SHP77 treated with DMSO at 0.1 percent for 48 hours (cell line): ENCODE data around the gene SPAG4.

ENCODE experiments used
- DNase-seq: peaks from one replicate; lab custom pipeline; 2025; lab: John Stamatoyannopoulos, UW

SPAG4 gene

DNA sequence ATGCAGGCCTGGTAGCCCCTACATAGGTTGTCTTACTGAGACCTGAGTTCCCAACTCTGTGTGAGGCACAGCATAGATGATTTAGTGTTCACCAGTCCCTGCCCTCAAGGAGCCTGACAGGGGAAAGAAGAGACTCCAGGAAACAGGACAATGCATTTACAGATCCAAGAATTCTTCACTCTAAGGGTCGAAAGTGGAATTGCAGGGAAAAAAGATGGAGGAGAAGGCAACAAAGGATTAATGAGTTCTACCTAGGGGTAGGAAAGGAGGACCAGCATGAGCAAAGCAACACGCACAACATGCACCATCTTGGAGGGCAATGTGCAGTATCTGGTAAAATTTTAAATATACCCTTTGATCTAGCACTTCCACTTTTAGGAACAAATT lies 5.9 kb downstream of the SPAG4 start:
- no peak for DNase-seq

DNA sequence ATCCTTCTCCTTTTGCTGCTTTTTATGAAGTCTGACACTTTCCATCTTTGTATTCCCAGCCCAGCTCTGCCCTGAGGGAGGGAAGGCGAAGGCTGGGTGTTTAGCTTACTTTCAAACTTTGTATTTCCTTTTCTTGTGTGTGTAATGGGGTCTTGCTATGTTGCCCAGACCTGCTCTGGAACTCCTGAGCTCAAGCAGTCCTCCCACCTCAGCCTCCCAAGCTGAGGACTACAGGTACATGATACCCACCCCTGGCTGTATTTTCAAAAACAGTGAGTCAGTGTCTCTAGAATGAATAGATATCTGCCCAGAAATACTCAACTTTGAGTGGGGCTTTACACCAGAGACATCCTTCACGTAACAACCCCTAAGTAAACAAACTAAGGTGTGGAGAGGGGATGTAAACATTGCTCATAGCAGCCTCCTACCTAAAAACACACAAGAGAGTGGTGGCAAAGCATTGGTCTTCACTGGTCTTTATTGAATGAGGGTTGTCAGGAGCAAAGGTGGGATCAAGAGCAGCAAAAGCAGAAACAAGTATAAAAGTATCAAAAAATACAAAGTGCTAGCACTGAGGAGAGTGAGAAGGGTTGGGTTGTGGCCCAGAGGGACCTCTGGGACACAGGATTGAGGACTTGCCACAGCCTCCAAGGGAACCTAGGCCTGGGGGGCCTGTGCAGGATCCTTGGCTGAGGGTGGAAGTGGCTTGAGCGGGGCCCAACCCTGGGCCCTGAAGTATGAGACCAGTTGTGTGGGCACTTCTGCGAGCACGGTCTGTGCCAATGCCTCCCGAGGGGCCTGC lies 10.2 kb downstream of the SPAG4 start:
- no peak for DNase-seq

DNA sequence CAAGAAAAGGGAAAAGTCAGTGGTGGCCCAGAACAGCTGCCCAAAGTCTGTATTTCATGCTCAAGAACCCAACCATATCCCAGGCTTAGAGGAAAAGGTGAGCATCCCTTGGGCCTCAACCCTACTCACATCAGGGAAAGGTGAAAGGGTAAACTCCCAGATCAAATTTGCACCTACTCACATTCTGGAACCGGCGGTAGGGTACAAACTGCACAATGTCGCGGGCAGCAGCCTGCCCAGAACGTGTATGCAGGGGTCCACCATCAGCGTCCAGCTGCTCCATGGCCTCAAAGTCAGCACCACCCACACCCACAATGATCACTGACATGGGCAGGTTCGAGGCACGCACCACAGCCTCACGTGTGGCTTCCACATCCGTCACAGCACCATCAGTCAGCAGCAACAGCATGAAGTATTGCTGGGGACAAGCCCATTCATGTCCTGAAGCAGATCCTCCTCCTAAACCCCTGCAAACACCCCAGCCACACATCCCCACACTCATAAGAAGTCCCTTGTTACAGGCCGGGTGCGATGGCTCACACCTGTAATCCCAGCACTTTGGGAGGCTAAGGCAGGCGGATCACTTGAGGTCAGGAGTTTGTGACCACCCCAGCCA lies 10.9 kb downstream of the SPAG4 start:
- no peak for DNase-seq

DNA sequence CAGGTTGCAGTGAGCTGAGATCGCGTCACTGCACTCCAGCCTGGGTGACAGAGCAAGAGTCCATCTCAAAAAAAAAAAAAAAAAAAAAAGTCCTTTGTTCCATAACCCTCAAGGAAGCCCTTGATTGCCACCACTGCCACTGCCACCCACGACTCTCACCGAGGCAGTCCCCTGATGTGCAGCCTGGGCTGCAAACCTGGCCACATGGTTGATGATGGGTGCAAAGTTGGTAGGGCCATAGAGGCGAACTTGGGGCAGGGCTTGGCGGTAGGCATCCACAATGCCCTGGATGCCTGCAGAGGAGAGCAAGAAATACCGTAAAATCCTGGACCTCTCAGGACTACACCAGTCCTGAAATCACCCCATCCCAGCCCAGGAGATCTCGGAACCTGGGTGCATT lies 11.5 kb downstream of the SPAG4 start:
- DNase-seq = no peak

DNA sequence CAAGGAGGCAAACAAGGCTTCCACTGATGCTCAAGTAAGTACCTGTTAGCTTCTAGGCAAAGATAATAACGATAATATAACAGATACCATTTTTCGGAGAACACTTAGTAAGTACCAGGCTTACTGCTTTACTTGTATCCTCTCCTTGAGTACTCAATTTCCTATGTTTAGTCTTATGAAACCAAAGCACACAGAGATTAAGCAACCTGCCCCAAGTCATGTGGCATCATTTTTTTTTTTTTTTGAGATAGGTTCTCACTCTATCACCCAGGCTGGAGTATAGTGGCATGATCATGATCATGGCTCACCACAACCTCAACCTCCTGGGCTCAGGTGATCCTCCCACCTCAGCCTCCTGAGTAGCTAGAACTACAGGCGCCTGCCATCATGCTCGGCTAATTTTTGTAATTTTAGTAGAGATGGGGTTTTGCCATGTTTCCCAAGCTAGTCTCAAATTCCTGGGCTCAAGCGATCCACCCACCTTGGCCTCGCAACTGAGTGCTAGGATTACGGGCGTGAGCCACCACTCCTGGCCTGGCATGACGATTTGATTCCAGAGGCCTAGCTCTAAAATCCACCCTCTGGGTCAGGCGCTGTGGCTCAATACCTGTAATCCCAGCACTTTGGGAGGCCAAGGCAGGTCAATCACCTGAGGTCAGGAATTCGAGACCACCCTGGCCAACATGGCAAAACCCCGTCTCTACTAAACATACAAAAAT lies 14.0 kb downstream of the SPAG4 start:
- no peak for DNase-seq

DNA sequence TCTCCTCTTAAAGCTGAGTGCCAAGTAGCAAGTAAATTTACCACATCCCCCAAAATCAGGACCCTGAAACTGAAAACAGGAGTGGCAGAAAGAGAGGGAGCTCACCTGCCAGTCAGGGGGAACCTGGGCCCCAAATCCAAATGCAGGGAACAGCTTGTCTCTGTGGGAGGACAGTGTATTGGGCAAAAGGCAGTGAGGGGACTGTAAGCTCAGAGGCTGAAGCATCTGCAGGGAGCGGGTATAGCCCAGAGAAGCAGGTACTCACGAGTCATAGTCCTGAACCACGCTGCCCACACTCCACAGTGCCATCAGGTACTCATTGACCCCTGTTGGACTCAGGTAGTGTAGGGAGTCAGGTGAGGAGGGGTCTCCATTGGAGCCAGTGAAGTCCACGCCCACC lies 15.0 kb downstream of the SPAG4 start:
- DNase-seq = no peak

DNA sequence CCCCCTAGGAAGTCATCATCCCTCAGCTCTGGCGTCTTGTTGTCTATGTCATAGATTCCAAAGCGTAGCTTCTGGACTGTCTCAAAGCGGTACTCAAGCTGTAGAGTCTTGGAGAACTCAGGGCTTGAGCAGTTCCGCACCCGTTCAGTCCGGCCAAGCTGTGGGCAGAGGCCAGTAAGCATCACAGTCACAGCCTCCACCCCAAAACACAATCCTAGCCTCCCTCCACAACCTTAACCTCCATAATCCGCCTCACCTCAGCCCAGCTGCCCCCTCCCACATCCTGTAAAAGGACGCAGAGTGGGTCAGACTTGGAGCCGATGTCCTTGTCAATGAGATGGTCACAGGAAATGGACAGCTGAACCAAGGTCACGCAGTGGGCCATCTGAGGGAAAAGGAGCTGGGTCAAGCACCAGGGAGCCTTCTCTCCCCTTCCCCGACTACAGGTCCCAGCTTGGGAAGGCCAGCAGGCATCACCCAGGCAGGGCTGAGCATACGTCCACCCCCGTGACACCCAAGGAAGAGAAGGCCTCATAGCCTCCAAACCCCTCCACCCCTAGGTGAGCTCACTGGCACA lies 17.0 kb downstream of the SPAG4 start:
- no peak for DNase-seq

DNA sequence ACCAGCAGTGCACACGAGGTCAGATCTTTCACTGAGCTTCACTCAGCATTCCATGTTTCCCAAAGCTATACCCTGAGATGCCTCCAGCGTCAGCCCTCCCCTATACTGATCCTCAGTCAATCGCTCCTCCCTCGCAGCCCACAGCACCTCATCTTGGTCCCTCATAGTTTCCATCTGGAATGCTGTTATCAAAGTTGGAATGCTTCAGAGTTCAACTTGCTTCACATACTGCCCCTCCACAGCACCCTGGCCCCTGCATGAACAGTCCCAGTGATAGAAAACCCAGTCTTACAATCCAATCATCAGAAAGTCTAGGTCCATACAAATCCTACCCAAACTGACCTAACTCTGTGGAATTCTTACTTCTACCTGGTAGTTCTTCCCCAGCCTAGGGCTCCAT lies 20.0 kb downstream of the SPAG4 start:
- no peak for DNase-seq

DNA sequence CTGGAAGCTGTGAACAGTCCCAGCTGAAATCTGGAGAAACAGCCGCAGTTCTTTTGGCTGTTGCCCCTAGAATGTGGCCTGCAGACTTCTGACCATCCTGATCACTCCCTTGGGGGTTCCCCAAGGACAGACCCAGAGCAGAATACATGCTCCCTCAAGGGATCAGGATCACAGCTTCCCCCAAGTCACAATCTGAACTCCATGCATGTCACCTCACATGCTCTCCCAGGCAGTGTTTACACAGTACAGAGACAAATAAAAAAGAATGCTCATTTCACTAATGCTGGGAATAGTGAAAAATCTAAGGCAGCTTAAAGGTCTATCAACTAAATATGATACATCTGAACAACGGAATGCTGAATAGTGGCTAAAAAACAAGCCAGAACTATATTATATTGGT lies 20.5 kb downstream of the SPAG4 start:
- DNase-seq = no peak

DNA sequence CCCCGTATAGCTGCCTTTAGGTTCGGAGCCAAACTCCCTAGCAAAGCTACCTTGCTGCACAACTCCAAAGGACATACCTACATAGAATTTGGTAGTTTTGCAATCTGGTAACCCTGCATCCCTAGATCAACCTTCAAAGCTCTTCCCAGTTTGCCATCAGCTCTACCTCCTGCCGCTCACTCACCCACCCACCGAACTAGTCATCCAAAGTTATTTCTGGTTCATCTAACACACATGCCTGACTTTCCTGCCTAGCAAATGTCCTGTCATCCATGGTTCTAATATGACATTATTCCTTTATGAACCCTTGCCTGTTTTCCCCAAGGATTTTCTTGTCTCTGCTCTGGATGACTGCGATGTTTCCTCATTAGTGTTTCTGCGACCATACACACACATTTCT lies 21.6 kb downstream of the SPAG4 start:
- no peak for DNase-seq

DNA sequence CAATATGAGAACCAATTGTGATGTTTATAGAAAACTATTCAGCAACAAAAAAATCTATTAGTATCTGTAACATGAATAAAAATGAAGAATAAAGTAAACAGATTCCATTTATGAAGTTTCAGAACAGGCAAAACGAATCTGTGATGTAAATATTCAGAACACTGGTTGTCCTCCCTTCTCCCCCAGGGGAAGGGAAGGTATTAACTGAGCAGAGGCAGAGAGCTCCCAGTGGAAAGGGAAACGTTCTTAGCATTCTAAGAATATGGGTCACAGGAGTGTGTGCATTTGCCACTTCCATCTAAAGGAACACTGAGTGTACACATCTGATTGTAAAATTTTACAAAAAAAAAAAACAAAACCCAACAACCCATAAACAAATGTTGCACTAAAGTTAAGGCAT lies 23.1 kb downstream of the SPAG4 start:
- no peak for DNase-seq

DNA sequence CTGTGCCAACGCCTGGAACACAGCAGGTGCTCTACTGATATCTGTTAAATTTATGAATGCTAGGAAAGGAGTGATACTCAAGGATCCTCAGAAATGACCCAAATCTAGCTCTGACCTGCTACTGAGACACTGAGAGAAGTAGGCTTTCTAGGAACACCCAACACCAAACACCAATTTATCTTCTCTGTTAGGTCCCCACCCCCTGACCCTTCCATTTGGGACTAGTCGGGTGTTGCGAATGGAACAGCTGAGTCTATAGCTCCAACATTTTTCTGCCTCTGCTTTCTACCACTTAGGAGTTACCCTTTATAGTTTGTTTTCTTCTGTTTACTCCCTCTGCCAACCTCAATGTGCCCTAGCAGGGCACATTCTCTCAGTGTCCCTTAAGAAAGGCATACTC lies 25.1 kb downstream of the SPAG4 start:
- DNase-seq = no peak

DNA sequence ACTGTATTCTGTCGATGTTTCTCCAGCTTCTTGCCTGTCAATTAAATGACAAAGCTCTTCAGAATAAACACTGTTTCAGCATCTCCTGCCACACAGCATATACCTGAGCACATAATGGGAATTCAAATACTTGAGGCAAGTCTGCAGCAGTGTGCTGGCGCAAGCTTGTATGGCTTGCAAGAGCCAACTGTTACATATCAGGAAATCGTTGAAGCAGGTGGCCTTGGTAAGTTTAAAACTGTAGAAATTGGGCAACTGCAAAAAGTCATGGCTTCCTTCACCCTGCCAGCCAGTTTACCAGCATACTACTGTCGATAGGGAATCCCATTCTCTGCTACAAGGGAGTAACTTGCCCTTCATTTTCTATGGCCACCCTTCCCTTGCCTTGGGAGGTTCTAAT lies 26.1 kb downstream of the SPAG4 start:
- no peak for DNase-seq

DNA sequence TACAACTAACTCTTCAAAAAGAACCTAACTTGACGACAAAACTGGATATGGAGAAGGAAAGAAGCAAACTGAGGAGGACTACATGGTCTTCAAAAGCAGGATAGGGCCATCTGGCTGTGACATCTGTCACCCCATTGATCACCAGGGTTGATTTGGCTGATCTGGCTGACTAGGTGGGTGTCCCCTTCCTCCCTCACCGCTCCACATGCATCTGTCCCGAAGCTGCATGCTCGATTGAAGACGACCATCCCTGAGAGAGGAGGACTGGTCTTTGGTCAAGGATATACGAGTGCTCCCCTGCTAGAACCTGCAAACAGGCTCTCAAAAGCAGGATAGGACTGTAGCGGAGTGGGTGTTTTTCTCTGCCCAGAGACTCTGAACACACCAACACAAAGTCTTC lies 27.4 kb downstream of the SPAG4 start:
- DNase-seq = no peak

DNA sequence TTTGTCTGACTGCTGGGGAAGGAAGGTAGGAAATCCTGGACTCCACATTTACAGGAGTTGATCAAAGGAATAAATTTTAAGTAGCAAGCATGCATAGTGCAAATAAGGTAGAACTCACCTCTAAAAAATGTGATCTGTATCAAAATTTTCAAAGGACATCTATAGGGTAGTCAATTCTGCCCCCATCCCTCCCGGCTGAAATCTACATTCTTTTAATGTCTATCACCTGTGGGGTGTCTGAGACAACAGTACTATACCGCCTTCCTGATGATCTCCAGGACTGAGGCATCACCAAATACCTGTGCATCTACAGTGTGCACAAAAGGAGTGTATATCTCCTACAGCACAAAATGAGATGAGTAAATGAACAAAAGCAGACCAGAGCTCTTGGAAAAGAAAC lies 29.2 kb downstream of the SPAG4 start:
- DNase-seq = no peak

DNA sequence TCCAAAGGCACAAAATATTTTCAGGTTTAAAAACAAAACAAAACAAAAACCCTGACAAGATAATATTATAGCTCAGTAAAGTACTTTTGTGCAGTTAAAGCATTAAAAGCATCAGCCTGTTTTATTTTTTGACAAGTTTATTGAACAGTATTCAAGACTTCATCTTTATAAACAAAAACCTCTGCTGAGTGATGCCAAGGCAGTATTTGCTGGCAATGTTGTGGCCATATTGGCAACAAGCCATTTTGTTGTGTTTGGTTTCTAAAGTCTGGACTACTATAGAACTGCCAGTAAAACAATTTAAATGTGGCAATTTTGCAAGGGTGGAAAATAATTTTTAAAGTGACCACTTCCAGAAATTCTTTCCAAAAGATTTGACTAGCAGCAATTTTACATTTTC lies 33.2 kb downstream of the SPAG4 start:
- no peak for DNase-seq

DNA sequence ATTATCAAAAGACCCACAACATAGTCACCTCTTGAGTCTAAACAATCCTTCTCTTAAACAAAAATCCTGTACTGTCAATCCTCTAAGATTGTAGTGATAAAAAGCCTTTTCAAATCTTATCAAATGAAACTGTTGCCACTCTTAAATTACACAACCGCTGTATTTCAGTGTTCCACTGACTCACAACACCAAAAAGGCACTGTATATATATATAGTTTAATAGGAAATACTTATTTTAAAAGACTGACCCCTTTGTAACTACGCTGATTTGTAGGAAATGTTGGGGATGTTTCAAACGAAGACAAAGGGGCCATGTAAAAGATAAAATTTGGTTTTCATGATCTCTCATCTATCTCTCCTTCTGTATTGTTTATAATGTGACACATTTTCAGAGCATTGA lies 35.0 kb downstream of the SPAG4 start:
- no peak for DNase-seq

DNA sequence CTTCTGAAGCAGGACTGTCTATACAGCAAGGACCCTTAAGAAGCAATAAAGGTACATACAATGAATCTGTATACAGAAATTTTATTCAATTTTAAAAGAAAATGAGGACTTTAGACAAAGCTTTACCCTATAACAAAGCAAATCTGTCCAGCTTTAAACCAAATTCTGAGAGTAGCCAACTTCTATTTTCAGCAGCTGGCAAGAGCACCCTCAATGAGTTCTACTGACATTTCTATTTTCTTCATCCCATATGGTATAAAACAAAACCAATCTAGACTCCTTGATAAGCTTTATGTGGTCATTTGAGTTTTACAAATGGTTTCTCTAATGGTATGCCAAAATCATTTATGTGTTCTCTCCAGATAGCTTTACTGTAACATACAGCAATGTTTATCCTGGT lies 36.3 kb downstream of the SPAG4 start:
- no peak for DNase-seq

DNA sequence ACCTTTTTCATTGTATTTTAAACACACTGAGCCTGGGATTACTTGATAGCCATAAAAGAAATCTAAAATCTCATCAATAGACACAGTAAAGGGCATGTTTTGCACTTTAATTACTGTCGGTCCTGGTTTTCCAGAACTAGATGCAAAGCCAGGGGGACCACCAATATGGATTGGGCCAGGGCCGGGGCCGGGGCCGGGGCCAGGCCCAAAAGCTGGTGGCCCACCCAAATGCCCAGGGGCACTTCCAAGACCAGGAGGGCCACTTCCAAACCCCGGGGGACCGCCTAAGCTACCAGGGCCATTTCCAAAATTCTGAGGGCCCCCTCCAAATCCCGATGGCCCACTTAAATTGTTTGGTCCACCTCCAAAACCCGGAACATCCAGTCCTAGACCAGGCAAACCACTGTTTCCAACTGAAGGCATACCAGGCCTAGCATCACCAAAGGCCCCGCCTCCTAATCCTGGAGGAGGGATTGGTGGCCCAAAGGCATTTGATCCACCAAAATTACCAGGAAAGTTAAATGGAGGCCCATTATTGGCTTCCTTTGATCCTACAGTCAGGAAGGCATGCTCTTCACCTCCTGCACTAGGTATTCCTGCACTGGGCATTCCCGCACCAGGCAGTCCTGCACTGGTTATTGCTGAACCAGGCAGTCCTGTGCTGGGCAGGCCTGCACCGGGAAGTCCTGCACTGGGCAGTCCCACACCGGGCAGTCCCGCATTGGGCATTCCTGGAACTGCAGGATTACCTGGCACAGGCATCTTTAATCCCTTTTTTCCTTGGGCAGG lies 37.2 kb downstream of the SPAG4 start:
- DNase-seq = no peak

DNA sequence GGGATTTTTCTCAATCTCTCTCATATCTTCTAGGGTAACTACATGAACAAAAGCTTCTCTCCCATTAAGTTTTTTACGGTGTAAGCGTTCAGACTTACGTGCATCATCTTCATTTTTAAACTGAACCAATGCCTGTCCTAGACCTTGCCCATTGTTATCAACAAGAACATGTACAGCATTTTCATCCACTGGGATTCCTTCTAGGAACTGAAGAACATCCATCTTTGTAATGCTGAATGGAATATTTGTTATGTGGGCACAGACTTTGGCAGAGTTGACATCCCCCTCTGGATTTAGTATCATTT lies 37.8 kb downstream of the SPAG4 start:
- DNase-seq = no peak

DNA sequence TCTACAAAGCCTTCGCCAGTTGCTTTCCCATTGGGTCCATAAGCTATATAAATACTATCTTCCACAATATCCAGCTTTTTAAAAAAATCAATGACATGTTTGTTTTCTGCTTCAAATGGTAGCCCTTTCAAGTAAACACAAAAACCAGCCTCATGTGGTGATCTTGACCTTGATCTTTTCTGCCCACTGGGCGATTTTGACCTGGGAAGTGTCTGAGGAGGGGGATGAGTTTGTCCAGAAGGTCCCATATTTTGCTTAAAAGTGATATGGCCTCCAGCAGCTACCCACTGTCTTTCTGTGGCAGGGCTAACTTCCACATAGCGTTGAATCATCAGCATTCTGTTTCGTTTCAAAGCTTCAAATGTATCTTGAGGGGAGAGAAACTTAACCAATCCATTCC lies 38.3 kb downstream of the SPAG4 start:
- no peak for DNase-seq

DNA sequence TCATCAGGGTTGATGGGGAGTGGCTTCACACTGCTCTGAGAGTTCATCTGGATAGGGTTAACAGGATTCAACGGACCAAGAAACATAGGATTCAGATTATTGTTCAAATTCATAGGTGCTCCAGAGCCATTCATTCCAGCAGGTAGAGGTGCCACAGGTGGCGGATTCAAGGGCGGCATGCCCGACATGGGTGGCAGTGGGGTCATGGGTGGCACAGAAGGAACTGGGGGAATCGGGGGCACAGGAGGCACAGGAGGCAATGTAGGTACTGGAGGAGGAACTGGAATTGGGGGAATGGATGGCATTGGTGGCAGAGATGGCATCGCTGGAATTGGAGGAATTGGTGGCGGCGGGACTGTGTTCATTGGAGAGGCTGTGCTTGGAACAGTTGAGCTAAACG lies 38.8 kb downstream of the SPAG4 start:
- no peak for DNase-seq

DNA sequence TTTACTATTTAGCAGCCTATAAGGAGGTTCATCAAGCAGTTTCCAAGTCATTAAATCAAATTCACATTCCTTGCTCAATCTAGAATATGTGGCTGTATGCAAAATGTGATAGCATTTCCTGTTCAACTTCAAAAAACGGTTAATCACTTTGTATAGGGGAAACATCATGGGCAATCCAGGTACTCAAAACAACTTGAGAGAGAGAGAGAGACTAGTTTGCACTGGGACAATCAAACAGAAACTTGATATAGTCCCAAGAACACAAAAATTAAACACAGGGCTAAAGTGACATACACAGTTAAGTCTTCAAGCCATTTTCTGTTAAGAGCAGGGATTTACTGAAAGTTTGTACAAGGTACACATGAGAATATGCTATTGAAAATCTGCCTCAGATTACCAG lies 41.6 kb downstream of the SPAG4 start:
- DNase-seq = no peak
